DOHH2 (cell line): ENCODE measurements around the gene RHEX.

Experiments
- H3F3A ChIP-seq: fragments of 200-600 bp; sonication (generic), shearing (Covaris generic); 2 replicates; pipeline ENCODE4 v1.6.0; 2016; ENCODE audit warnings: antibody characterized with exemption, mild to moderate bottlenecking; ENCODE audit not compliant: control insufficient read depth, insufficient read depth
- H3K27ac ChIP-seq: fragments of 200-600 bp; sonication (generic); 2 replicates; pipeline ENCODE4 v1.5.1; 2014; ENCODE audit warnings: low read depth, mild to moderate bottlenecking, low read length, moderate library complexity
- H3K27me3 ChIP-seq: fragments of 200-600 bp; sonication (generic); 2 replicates; pipeline ENCODE4 v1.6.1; 2014; ENCODE audit warnings: mild to moderate bottlenecking, low read length, mixed read lengths; ENCODE audit not compliant: control insufficient read depth
- H3K36me3 ChIP-seq: fragments of 200-600 bp; sonication (generic); 2 replicates; pipeline ENCODE4 v1.6.1; 2014; ENCODE audit warnings: mild to moderate bottlenecking, low read length, moderate library complexity, mixed read lengths; ENCODE audit not compliant: control insufficient read depth
- H3K4me1 ChIP-seq: fragments of 200-600 bp; sonication (generic); 2 replicates; pipeline ENCODE4 v1.6.1; 2014; ENCODE audit warnings: mild to moderate bottlenecking, low read length, mixed read lengths; ENCODE audit not compliant: control insufficient read depth
- H3K4me2 ChIP-seq: fragments of 200-600 bp; sonication (generic); 2 replicates; pipeline ENCODE4 v1.6.0; 2014; ENCODE audit warnings: mild to moderate bottlenecking, low read length, moderate library complexity
- H3K4me3 ChIP-seq: fragments of 200-600 bp; sonication (generic); 2 replicates; pipeline ENCODE4 v1.5.1; 2014; ENCODE audit warnings: mild to moderate bottlenecking, low read length, mixed read lengths
- H3K79me2 ChIP-seq: fragments of 200-600 bp; sonication (generic); 2 replicates; pipeline ENCODE4 v1.6.1; 2014; ENCODE audit warnings: mild to moderate bottlenecking, low read length, mixed read lengths; ENCODE audit not compliant: control insufficient read depth
- H3K9me2 ChIP-seq: fragments of 200-600 bp; sonication (generic); replicated peaks from 2 replicates; pipeline ENCODE4 v1.6.1; 2014; ENCODE audit warnings: mild to moderate bottlenecking, low read length, mixed read lengths; ENCODE audit not compliant: control insufficient read depth
- H3K9me3 ChIP-seq: fragments of 200-600 bp; sonication (generic); 2 replicates; pipeline ENCODE4 v1.6.1; 2014; ENCODE audit warnings: antibody characterized with exemption, low read length, mixed read lengths; ENCODE audit not compliant: control insufficient read depth, insufficient read depth
- H4K20me1 ChIP-seq: fragments of 200-600 bp; sonication (generic); 2 replicates; pipeline ENCODE4 v1.6.0; 2014; ENCODE audit warnings: low read depth, mild to moderate bottlenecking, antibody characterized with exemption, low read length, moderate library complexity; ENCODE audit not compliant: control insufficient read depth, insufficient read depth
- CTCF ChIP-seq: fragments of 200-600 bp; sonication (generic); IDR thresholded peaks from one replicate; pipeline ENCODE4 v1.5.1; 2014; ENCODE audit warnings: antibody characterized with exemption, mild to moderate bottlenecking, low read depth, low read length; ENCODE audit not compliant: poor library complexity, severe bottlenecking
- EZH2phosphoT487 ChIP-seq: fragments of 200-600 bp; sonication (generic); IDR thresholded peaks from 2 replicates; pipeline ENCODE4 v1.6.1; 2017; ENCODE audit warnings: borderline replicate concordance, mild to moderate bottlenecking, antibody characterized with exemption, low read length, moderate library complexity, mixed read lengths

The RHEX gene

GRCh38 chr1:206089341-206089740 lies 36.4 kb downstream of the RHEX start:
- Histone ChIP-seq H3K4me1 (peaks cover 5% of the 10 kb centered on the region; the same call in 1 of the 2 replicates), H3F3A (peaks cover 3% of the 10 kb centered on the region; the same call in 1 of the 2 replicates), H3K4me2 (no peak overlapping the region)

GRCh38 chr1:206094024-206094423 lies 41.1 kb downstream of the RHEX start:
- Histone ChIP-seq H3K4me1 (peaks cover 4% of the 10 kb centered on the region; the same call in 1 of the 2 replicates), H3K4me2 (no peak overlapping the region), H3K27ac (no peak overlapping the region), H3K4me3 (no peak overlapping the region), H3K27me3 (no peaks in the 10 kb centered on the region), H4K20me1 (no peaks in the 10 kb centered on the region), H3K9me2 (no peaks in the 10 kb centered on the region), H3K9me3 (no peaks in the 10 kb centered on the region), H3F3A (no peaks in the 10 kb centered on the region), H3K79me2 (no peaks in the 10 kb centered on the region), H3K36me3 (peaks cover 3% of the 10 kb centered on the region; the same call in 1 of the 2 replicates)
- TF ChIP-seq EZH2phosphoT487: no peak
- no peak for TF ChIP-seq CTCF

More at GRCh38 chr1:206089341-206089740, 36.4 kb downstream of the RHEX start:
- no peaks in the 10 kb centered on the region for H3K9me3 ChIP-seq
- H4K20me1 ChIP-seq: no peaks in the 10 kb centered on the region
- H3K27ac ChIP-seq: no peak overlapping the region
- no peaks in the 10 kb centered on the region for H3K79me2 ChIP-seq
- no peak overlapping the region for H3K4me3 ChIP-seq
- TF ChIP-seq CTCF (no peak), EZH2phosphoT487 (no peak)
- no peaks in the 10 kb centered on the region for H3K9me2 ChIP-seq
- H3K36me3 ChIP-seq: no peaks in the 10 kb centered on the region
- H3K27me3 ChIP-seq: no peaks in the 10 kb centered on the region

- Histone ChIP-seq H3K79me2 (no peaks in the 10 kb centered on the region), H3K9me3 (no peaks in the 10 kb centered on the region), H3K4me3 (no peak overlapping the region), H3K36me3 (peaks cover 3% of the 10 kb centered on the region; the same call in 1 of the 2 replicates), H3K4me2 (no peak overlapping the region), H3K4me1 (peaks cover 5% of the 10 kb centered on the region; the same call in 1 of the 2 replicates), H3K9me2 (no peaks in the 10 kb centered on the region), H3K27ac (no peak overlapping the region), H4K20me1 (no peaks in the 10 kb centered on the region), H3K27me3 (no peaks in the 10 kb centered on the region), H3F3A (no peaks in the 10 kb centered on the region)
- TF ChIP-seq EZH2phosphoT487 (no peak), CTCF (no peak)
These were observed 44.4 kb downstream of the RHEX start for GRCh38 chr1:206097381-206097780.
